Chondrocyte (in vitro differentiated cells): ENCODE data around the gene MKRN3. TPM values are rescaled to one million over a fixed set of nuclear protein-coding genes. Genes with fewer than 3 reads are reported as not detected.

Source experiments
- DNase-seq: peaks from one replicate; pipeline ENCODE4 v3.0.0; 2021; ENCODE audit warnings: mixed read lengths, low spot score
- H3K27ac Mint-ChIP-seq: one replicate; pipeline ENCODE4 v1.8.0; 2021; ENCODE audit warnings: mild to moderate bottlenecking, moderate library complexity, mixed read lengths; ENCODE audit not compliant: unreplicated experiment
- H3K27me3 Mint-ChIP-seq: 2 replicates; pipeline ENCODE4 v1.8.0; 2021; ENCODE audit warnings: low read depth, mixed read lengths
- H3K36me3 Mint-ChIP-seq: 2 replicates; pipeline ENCODE4 v1.8.0; 2021; ENCODE audit warnings: low read depth, mixed read lengths
- H3K4me1 Mint-ChIP-seq: 2 replicates; pipeline ENCODE4 v1.8.0; 2021; ENCODE audit warnings: low read depth, mild to moderate bottlenecking, mixed read lengths
- H3K4me3 Mint-ChIP-seq: one replicate; pipeline ENCODE4 v1.8.0; 2021; ENCODE audit warnings: mild to moderate bottlenecking, moderate library complexity, mixed read lengths; ENCODE audit not compliant: unreplicated experiment
- H3K9me3 Mint-ChIP-seq: 2 replicates; pipeline ENCODE4 v1.8.0; 2021; ENCODE audit warnings: low read depth, mixed read lengths
- CTCF ChIP-seq: fragments of 200-600 bp; sonication (generic); IDR thresholded peaks from 2 replicates; pipeline ENCODE4 v1.5.0; 2021; ENCODE audit warnings: antibody characterized with exemption, mild to moderate bottlenecking, moderate library complexity
- total RNA-seq: library from RNA; stranded (reverse); gene quantifications from 3 replicates; pipeline ENCODE4 v1.2.1, GENCODE V29; 2021

Gene MKRN3
- total RNA-seq, 1 donor from 2014 or later: not detected

DNA sequence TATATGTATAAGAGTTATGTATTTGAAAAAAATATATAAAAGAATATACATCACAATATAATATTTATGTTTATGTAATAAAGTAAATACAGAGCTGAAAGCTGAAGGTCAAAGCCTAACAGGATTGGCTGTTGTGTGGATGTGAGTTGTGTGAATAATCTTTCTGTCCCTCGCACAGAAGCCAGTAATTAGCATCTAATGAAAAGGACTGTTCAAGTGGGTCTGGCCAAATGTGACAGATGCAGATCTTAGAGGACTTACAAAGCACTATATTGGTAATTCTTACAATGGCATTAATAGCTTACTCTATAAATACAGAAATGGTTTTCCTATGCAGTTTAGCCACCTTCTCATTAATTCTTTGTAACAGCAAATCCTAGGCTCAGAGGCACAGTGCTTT is 2.4 kb downstream of the MKRN3 start:
- Mint-ChIP-seq H3K27me3 (no peaks in the 10 kb centered on the region), H3K4me3 (no peak overlapping the region), H3K4me1 (no peaks in the 10 kb centered on the region), H3K9me3 (peaks cover 7% of the 10 kb centered on the region), H3K27ac (no peak overlapping the region), H3K36me3 (no peaks in the 10 kb centered on the region)
- no peak for DNase-seq
- TF ChIP-seq CTCF: no peak

- no peak for TF ChIP-seq CTCF
- Mint-ChIP-seq H3K36me3 (no peaks in the 10 kb centered on the region), H3K27me3 (no peaks in the 10 kb centered on the region), H3K9me3 (peaks cover 7% of the 10 kb centered on the region), H3K4me1 (no peaks in the 10 kb centered on the region), H3K4me3 (no peak overlapping the region), H3K27ac (no peak overlapping the region)
- no peak for DNase-seq
Measured at GRCh38 chr15:23569151-23569925, 3.9 kb downstream of the MKRN3 start.

DNA sequence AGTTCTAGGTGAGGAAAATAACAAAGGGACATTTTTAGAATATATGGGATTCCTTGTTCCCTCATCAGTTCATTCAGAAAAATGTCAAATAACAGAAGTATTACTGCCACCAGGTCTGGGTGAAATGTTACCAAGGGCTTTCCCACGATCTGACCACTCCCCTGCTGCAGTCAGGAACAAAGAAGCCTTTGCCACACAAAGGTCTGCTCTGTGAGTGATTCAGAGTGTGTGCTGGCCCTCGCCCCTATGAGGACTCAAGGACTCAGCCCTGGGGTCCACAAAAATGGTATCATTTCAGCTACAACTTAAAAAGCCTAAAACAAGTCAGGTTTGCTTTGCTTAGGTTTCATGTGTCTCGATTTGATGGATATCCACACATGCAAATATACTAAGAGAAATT is 5.0 kb downstream of the MKRN3 start:
- H3K27ac Mint-ChIP-seq: no peak overlapping the region
- TF ChIP-seq CTCF: no peak
- no peak overlapping the region for H3K4me3 Mint-ChIP-seq
- H3K27me3 Mint-ChIP-seq: no peaks in the 10 kb centered on the region
- no peaks in the 10 kb centered on the region for H3K4me1 Mint-ChIP-seq
- H3K9me3 Mint-ChIP-seq: peaks cover 4% of the 10 kb centered on the region
- H3K36me3 Mint-ChIP-seq: no peaks in the 10 kb centered on the region
- no peak for DNase-seq

- no peaks in the 10 kb centered on the region for H3K9me3 Mint-ChIP-seq
Measured at GRCh38 chr15:23572844-23573243, 7.4 kb downstream of the MKRN3 start.

DNA sequence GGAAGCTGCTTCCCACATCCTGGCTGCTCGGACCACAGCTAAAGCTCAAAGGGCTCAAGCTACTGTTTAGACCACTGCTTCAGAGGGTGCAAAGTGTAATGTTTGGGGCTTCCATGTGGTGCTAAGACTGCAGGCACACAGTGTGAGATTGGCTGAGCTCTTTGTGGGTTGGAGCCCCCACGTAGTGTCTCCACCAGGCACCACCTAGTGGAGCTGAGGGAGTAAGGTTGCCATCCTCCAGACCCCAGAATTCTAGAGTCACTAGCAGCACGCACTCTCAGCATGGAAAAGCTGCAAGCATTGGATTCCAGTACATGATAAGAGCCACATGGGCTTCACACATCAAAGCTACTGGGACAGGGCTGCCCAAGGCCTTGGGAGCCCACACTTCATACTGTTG is 9.3 kb downstream of the MKRN3 start:
- no peak for DNase-seq
- TF ChIP-seq CTCF: no peak
- H3K27ac Mint-ChIP-seq: no peak overlapping the region
- no peaks in the 10 kb centered on the region for H3K36me3 Mint-ChIP-seq
- no peaks in the 10 kb centered on the region for H3K9me3 Mint-ChIP-seq
- no peaks in the 10 kb centered on the region for H3K4me1 Mint-ChIP-seq
- no peak overlapping the region for H3K4me3 Mint-ChIP-seq
- no peaks in the 10 kb centered on the region for H3K27me3 Mint-ChIP-seq

More at GRCh38 chr15:23572844-23573243, 7.4 kb downstream of the MKRN3 start:
- Mint-ChIP-seq H3K27me3 (no peaks in the 10 kb centered on the region), H3K36me3 (no peaks in the 10 kb centered on the region), H3K4me3 (no peak overlapping the region), H3K4me1 (no peaks in the 10 kb centered on the region), H3K27ac (no peak overlapping the region)
- no peak for TF ChIP-seq CTCF
- no peak for DNase-seq
